ENCODE data around the gene BAD.

DNA sequence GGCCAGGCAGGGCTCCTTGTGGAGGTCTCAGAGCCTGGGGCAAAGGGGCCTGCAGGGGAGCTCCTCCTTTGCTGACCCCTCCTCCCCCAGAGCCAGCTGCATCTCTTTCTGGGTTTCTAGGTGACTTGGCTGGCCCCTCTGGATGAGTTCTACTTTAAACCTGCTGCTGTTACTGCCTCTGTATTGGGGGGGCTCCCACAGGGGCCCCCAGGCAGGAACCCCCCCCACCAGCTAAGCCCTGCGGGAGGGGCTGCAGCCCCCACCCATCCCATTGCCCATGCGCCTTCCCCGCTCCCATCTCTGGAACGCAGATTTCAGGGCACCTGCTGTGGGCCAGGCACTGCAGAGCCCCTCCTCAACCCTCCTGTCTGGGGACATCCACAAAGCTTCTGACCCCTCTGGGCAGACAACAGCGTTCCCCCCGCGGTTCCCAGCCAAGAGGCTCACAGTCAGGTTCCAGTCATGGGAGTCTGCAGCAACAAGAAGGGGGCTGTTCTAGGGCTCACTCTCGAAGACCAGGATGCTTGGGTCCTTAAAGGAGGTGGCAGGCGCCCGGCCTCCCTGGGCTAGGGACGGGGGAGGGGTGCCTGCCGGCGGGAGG lies 34.0 kb downstream of the BAD start:
- no peak for TF ChIP-seq CTCF (IDR thresholded peaks at IDR 0.05; ENCODE audit: low read depth, low read length)
- no peak for TF ChIP-seq POLR2A (IDR thresholded peaks at IDR 0.05; ENCODE audit: extremely low read depth, insufficient read length)
- TF ChIP-seq MYC (IDR thresholded peaks at IDR 0.05; ENCODE audit: low read depth, low read length): no peak
- no peak; the same call in 1 of the 2 replicates for TF ChIP-seq MAX (IDR thresholded peaks at IDR 0.05; ENCODE audit: low read depth, low read length)
